22Rv1 (cell line): ENCODE measurements around the gene UBASH3A.

ENCODE experiments used
- ZFX ChIP-seq: fragments of 450-650 bp; IDR thresholded peaks from 2 replicates; pipeline ENCODE4 v1.6.1; 2017; ENCODE audit warnings: antibody characterized with exemption, borderline replicate concordance
- TF ChIP-seq, protein P1 (sequence below): fragments of 450-650 bp; IDR thresholded peaks from 2 replicates; pipeline ENCODE4 v1.5.1; 2017; ENCODE audit warnings: mild to moderate bottlenecking

DNA sequence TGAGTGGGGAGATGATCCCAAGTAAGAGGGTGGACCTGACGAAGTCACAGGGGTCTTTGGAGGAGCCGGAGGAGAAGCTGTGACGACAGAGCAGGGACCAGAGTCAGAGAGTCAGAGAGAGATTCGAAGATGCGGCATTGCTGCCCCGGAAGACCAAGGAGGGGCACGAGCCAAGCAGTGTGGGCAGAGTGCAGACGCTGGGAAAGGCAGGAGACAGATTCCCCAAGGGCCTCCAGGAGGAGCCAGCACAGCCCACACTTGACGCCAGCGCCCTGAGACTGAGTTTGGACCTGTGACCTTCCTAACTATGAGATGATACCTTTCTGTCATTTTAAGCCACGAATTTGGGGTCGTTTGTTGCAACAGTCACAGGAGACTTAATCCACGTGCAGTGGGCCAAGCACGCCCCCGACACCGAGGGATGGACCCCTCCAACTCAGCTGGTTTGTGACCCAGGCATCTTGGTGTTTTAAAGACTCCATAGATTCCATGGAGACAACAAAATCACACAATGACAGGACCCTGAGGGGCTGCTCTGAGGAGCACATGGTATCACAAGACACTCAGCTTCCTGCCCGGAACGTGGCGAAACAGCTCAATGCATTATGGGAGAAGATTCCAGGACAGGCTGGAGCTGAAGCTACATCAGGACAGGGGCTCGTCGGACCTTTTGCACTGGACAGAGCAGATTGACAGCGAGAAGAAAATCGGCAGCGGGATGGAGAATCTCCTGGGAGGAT is 26.3 kb upstream of the UBASH3A start:
- TF ChIP-seq, protein P1, sequence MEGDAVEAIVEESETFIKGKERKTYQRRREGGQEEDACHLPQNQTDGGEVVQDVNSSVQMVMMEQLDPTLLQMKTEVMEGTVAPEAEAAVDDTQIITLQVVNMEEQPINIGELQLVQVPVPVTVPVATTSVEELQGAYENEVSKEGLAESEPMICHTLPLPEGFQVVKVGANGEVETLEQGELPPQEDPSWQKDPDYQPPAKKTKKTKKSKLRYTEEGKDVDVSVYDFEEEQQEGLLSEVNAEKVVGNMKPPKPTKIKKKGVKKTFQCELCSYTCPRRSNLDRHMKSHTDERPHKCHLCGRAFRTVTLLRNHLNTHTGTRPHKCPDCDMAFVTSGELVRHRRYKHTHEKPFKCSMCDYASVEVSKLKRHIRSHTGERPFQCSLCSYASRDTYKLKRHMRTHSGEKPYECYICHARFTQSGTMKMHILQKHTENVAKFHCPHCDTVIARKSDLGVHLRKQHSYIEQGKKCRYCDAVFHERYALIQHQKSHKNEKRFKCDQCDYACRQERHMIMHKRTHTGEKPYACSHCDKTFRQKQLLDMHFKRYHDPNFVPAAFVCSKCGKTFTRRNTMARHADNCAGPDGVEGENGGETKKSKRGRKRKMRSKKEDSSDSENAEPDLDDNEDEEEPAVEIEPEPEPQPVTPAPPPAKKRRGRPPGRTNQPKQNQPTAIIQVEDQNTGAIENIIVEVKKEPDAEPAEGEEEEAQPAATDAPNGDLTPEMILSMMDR: no peak
- TF ChIP-seq ZFX: no peak
